Esophagus muscularis mucosa (tissue), 4 donors: ENCODE results near the gene KAT7.

Experiments used
- CTCF ChIP-seq, 3 experiments: fragments of 200-600 bp in 2 of 3; fragments of 450-650 bp in 1 of 3; sonication (generic) in 2 of 3; IDR thresholded peaks; one replicate each; pipeline ENCODE4 v1.5.1; 2017 to 2019; ENCODE audit warnings: antibody characterized with exemption in 3 of 3, mild to moderate bottlenecking in 2 of 3, moderate library complexity in 1 of 3
- EP300 ChIP-seq: sonication (generic); formaldehyde crosslinking; IDR thresholded peaks from one replicate; pipeline ENCODE4 v1.6.1; 2017; ENCODE audit warnings: antibody characterized with exemption
- POLR2A ChIP-seq: fragments of 450-650 bp; IDR thresholded peaks from one replicate; pipeline ENCODE4 v1.6.1; 2017; ENCODE audit warnings: antibody characterized with exemption, moderate library complexity, mild to moderate bottlenecking, low read depth
- POLR2AphosphoS5 ChIP-seq, 2 donors: sonication (generic); formaldehyde crosslinking; IDR thresholded peaks; one replicate each; pipeline ENCODE4 v1.6.1; 2017; ENCODE audit warnings: antibody characterized with exemption in 2 of 2

- TF ChIP-seq POLR2A (no peak), CTCF (IDR thresholded peaks at IDR 0.05) (no peak), POLR2AphosphoS5 (IDR thresholded peaks at IDR 0.05) (no peak), EP300 (no peak)
Observed at GRCh38 chr17:49874911-49875310, 86.4 kb downstream of the KAT7 start.
